SK-MEL-5 (cell line): ENCODE results near the gene NAGPA. TPM values are rescaled to one million over a fixed set of nuclear protein-coding genes. Genes with fewer than 3 reads are reported as not detected.
A peak's percentile ranks its signal among the peaks of the same experiment; 100 is the strongest.
"Not testable (repeated sequence)": the region's sequence is repeated elsewhere in the genome, so short reads cannot be mapped to it uniquely, and the experiment has no call there.

Experiments
- DNase-seq: peaks from one replicate; pipeline ENCODE4 v3.0.0-alpha.2; 2016; ENCODE audit warnings: low read depth, low spot score
- in situ Hi-C: cut with HindIII; loops from 2 replicates; pipeline ENCODE4 v1.10.0; 2016; ENCODE audit warnings: low sequenced_read_pairs, high pct_unique_total_duplicates, low pct_unique_long_range_greater_than_20kb
- polyA plus RNA-seq, 2 experiments: library from polyadenylated mRNA; depleted of rRNA; stranded (reverse); fragments of >200 nt; gene quantifications; 2 replicates each; pipeline ENCODE4 v1.2.3, GENCODE V29; 2015
- total RNA-seq: library from RNA; depleted of rRNA; stranded (reverse); fragments of >200 nt; shearing (Covaris generic); gene quantifications from 2 replicates; pipeline ENCODE4 v1.2.3, GENCODE V29; 2014; rRNA removed

The NAGPA gene
- total RNA-seq: 30.6 and 37.9 TPM in 2 replicates
- polyA plus RNA-seq (2015; cell fraction: cytosol; rRNA removed): 55.4 and 60.4 TPM in 2 replicates
- 60.3 and 66.7 TPM in 2 replicates for polyA plus RNA-seq (2015; cell fraction: nucleus; rRNA removed)

DNA sequence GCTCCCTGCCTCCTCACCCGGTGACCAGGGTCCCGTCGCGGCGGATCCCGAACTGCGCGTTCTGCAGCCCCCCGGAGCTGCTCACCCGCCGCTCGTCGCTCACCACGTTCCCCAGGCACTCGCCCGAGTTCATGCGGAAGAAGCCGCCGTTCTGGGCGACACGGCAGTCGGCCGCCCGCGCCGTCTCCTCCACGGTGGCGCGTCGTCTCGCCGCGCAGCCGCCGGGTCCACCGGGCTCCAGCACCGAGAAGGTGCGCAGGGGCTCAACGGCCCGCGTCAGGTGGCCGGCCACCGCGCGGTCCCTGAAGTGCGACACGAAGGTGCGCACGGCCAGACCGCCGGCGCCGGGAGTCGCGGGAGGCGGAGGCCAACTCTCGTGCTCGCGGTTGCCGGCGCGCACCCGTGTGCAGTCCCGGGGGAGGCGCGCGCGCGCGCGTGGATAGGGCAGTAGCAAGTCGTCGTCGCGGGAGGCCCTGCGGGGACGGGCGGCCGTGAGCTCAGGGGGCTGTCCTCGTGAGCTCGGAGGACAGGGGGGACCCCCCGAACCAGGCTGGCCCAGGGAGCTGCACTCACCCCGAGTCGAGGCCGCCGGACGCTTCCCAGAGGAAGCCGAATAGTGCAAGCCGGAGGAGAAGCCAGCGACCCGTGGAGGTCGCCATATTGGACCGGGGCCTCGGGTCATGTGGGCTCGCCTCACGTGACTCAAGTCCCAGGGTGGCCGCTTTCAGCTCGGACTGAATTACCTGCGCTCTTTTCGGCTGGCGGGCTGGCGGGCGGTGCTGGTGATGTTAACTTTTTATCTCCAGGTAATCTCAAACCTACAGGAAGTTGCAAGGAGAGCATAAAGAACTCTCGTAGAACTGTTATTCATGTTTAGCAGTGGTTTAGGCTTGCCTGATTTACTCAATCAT, at the start of gene NAGPA:
NAGPA (minus strand) TSS at position 680 of the 911 bp plus-strand sequence; CDS start at position 659, 21 bp downstream.
- peak; percentile 75 for DNase-seq
- in situ Hi-C loops: no loop called here

DNA sequence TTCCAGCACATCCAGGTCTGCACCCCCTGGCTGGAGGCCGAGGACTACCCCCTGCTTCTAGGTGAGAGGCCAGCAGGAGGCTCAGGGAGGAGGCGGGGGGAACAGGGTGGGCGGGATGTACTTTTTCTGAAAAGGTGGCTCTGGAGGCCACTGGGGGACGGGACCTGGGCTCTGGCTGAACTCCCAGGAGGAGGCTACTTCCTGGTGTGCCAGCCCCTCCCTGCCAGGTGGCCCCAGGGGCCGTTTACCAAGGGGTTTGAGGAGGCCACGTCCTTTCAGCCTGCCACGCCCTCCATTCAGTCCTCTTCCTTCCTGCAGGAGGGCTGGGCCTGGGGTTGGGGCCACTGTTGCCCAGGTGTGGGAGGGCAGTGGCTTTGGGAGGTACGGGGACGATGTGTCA, 47.3 kb upstream of the NAGPA start:
- in situ Hi-C loops, DNase-seq: not testable (repeated sequence)

- DNase-seq, in situ Hi-C loops: not testable (repeated sequence)
These were observed 46.7 kb upstream of the NAGPA start for GRCh38 chr16:5080461-5080860.

DNA sequence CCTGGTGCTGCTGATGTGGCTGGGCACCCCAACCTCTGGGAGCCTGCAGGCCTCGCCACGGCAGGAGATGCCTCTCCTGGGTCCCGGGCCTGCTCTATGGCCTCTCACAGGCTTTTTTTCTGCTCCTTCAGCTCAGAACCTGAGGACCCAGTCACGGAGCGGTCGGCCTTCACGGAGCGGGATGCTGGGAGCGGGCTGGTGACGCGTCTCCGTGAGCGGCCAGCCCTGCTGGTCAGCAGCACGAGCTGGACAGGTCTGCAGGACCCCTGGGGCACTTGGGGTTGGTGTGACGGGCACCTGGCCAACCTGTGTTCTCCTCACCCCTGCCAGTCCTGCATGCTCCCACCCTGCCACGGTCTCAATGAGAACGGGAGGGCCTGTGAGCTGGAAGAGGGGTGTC, 44.9 kb upstream of the NAGPA start:
- no peak for DNase-seq
- in situ Hi-C loops: no loop called here

DNA sequence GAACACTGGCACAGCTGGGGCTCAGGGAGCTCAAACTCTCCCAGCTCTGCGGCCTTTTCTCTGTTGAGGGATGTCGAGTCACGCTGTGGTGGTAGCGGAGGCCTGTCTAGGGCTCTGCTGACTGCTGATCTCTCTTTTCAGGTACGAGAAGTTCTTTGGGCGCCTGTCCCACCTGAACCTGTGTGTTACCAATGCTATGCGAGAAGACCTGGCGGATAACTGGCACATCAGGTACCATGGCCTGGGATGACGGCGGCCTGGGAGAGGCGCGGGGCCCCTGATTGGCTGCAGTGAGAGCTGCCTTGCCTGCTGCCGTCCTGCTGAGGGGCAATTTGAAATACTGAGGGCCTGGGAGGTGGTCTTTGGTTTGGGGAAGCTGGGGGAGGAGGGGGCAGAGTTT, 43.6 kb upstream of the NAGPA start:
- in situ Hi-C loops: no loop called here

DNA sequence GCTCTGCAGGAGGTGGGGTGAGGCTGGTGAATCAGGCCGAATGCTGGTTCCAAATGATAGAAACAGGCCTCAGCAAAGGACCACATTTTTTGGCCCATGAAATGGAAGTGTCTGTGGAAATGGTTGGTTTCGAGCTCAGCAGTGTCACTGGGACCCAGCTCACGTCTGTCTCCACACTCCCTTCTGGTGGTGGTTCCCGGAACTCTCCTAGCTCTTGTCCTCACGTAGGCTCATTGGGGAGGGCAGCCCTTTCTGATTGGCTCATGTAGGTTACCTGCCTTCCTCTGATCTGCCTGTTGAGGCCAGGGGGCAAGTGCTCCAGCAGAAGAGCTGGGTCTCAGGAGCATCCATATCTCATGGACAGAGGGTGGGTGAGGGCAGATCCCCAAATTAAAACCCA, 41.9 kb upstream of the NAGPA start:
- no peak for DNase-seq
- in situ Hi-C loops: no loop called here

More for the DNA sequence above, 43.6 kb upstream of the NAGPA start:
- no peak for DNase-seq

DNA sequence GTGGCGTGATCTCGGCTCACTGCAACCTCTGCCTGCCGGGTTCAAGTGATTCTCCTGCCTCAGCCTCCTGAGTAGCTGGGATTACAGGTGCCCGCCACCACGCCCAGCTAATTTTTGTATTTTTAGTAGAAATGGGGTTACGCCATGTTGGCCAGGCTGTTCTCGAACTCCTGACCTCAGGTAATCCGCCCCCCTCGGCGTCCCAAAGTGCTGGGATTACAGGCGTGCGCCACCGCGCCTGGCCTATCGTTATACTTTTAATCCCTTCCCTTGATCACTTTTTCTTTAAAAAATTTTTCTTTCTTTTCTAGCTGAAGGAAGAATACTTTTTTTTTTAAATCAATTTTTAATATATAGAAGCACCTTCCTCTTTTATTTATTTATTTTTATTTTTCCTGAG, 40.0 kb upstream of the NAGPA start:
- DNase-seq, in situ Hi-C loops: not testable (repeated sequence)

- in situ Hi-C loops: no loop called here
- no peak for DNase-seq
These were observed 39.5 kb upstream of the NAGPA start for GRCh38 chr16:5073279-5073629.

DNA sequence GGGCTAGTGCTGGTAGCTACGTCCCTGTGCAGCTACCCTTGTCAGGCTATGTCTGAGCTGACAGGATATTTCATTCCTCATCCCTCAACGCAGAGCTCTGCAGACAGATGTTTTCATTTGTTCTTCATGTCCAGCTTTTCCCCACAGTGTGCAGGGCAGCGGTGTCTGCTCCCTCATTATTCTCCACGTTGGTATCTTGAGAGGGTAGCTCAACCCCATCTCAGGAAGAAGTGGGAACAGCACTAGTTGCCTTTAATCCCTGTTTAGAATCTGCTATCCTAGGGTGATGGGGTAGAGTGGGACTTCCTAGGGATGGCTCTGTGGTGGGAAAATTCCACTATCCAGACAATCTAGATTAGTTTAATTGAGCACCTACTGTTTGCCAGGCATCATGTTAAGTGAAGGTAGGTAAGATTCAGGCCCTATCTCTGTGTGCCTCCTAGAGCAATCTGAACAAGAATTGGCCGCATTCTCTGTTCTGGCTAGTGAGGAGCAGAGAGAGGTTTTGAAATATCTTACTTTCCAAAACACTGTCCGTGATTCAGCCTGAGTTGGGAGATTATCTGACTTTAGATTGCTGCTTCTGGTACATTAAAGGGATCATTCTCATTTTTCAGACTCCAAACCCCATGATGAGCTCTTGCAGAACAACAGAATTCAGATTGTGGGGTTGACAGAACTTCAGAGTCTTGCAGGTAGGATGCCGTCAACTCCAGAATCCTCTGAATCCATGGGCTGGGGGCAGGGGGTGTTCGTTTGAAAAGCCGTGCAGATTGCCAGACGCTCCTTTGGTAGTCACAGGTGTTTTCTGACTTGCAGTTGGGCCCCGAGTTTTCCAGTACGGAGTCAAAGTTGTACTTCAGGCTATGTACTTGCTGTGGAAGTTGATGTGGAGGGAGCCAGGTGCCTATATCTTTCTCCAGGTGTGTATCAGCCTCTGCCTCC, 38.9 kb upstream of the NAGPA start:
- DNase-seq: no peak
- in situ Hi-C loops: no loop called here

- in situ Hi-C loops: no loop called here
- DNase-seq: peak; percentile 85
These were observed 38.1 kb upstream of the NAGPA start, which contains the start of gene ALG1 for GRCh38 chr16:5071681-5072333. Gene ALG1, plus strand, starts transcription at chr16:5071843. Its CDS starts 7 bp downstream, at chr16:5071850.

GRCh38 chr16:5071341-5071680, 37.6 kb upstream of the NAGPA start:
- in situ Hi-C loops: no loop called here
- no peak for DNase-seq

DNA sequence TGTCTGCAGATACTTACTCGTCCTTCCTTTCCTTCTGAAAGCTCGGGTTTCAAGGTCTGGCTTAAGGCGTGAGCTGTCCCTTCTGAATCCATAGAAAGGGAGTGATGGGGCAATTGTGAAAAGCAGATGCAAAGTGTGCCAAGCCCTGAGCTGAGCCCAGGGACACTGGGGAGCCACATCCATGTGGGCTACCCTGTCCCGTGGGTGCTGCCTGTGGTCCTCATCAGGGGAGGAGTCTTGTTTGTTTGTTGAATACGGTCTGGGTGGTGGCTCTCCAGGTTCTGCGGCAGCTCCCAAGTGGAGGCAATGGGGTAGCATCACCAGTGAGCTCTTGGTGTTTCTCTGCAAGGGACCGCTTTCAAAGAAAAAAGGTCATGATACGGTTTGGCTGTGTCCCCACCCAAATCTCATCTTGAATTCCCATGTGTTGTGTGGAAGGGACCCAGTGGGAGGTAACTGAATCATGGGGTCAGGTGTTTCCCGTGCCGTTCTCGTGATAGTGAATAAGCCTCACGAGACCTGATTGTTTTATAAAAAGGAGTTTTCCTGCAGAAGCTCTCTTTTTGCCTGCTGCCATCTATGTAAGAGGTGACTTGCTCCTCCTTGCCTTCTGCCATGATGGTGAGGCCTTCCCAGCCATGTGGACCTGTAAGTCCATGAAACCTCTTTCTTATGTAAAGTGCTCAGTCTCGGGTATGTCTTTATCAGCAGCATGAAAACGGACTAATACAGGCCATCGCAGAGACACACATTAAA, 36.9 kb upstream of the NAGPA start:
- no peak for DNase-seq
- in situ Hi-C loops: no loop called here

- in situ Hi-C loops: no loop called here
- no peak for DNase-seq
These were observed 36.1 kb upstream of the NAGPA start for GRCh38 chr16:5069854-5070253.

- in situ Hi-C loops: no loop called here
- DNase-seq: no peak
These were observed 35.3 kb upstream of the NAGPA start for GRCh38 chr16:5069048-5069447.

DNA sequence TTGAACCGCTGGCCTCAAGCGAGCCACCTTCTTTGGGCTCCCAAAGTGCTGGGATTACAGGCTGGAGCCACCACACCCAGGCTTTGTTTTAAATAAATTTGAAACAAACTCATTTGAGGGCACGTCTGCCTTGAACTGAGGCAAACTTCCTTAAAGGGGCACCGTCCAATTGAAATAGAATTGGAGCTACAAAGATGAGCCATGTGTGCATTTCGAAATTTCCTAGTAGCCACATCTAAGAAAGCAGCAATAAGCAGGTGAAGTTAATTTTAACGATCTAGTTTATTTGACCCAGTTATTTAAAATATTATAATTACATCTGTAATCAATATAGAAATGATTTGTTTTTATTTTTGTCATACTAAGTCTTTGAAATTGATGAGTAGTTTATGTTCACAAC, 32.8 kb upstream of the NAGPA start:
- DNase-seq: no peak
- in situ Hi-C loops: no loop called here

DNA sequence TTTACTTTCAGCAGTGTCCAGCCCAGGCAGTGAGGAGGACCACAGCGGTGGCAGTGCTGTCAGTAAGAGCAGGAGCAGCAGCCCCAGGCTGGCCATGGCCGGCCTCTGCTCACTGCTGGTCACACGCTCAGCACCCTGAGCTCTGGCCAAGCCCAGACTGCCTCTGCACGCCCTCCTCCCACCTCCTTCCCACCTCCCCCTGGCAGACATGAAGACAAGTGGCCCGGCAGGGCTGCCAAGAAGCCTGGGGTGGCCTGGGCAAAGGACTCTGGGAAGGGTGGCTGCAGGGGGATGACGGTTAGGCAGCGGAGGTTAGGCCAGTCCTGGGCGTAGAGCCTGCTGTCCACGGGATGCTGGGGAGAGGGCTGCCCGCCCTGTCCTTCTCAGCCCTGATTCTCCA, 32.1 kb upstream of the NAGPA start, which contains the start of gene C16orf89:
C16orf89 (minus strand) TSS at position 144 of the 400 bp plus-strand sequence; CDS start at position 96, 48 bp downstream.
- in situ Hi-C loops: no loop called here
- no peak for DNase-seq

GRCh38 chr16:5065326-5065725, 31.6 kb upstream of the NAGPA start:
- no peak for DNase-seq
- in situ Hi-C loops: no loop called here
